Measurements from ENCODE around the gene SINHCAF.
"Not testable (repeated sequence)": the region's sequence is repeated elsewhere in the genome, so short reads cannot be mapped to it uniquely, and the experiment has no call there.

SINHCAF gene

DNA sequence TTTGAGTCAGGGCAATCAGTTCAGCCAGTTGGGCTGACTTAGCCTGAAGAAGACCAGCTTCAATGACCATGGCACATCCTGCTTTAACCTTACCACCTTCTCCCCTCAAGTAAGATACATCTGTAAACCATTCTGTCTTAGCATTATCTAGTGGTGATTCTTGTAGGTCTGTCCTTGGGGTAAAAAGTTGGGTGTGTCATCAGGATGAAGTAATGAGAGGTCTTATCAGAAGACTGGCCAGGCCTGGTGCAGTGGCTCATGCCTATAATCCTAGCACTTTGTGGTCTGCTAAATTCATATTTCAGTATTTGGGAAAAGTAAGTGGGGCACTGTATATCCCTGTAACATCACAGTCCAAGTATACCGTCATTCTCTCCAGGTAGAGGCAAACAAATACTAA is 19.1 kb downstream of the SINHCAF start:
- no peak for DNase-seq

DNA sequence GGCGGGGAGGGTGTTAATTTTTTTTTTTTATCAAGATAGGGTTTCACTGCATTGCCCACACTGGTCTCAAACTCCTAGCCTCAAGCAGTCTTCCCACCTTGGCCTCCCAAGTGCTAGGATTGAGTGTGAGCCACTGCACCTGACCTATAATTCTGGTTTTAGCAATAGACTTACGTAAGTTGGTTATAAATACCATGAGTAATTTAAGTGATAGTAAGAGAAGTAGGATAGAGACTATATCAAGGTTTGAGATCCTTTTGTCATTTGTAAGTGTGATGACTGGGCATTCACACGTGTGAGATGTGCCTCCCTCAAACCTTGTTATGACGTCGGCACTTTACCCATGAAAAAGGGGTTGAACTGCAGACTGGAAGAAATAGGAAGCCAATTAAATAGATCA is 22.5 kb downstream of the SINHCAF start:
- no peak for DNase-seq

DNA sequence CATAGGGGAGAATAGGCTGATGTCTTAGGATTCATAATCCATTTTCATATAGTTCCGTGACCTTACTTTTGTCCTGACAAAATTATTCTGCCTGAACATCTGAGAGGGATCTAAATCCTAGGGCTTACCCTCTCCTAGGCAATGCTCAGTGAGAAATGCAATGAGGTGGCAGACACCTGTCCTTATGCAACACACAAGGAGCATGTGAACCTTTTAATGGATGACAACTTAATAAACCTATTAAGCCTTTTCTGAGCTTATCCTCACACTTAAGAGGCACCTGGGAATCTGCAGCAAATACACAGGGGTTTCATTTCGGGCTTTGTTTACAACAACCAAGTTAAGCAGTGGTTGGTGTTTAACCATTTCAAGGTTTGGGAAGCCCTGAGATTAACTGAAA is 24.6 kb downstream of the SINHCAF start:
- no peak for DNase-seq

DNA sequence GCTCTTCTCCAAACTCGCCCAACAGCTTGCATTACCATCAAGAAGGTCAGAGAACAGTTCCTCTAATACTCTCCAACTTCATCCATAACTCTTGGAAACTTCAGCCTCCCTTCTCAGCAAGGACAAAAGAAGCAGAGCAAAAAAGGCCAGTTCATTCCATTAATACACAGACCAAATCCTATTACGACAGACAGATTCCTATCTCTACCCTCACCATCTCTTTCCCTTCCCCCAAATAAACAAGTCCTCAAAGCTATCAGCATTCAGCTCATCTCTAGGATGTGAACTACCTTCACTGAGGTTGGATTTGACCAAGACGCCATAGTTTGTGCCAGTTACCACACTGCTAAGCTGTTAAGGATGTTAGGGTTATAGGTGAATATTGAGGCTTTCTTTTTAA is 25.2 kb downstream of the SINHCAF start:
- DNase-seq = no peak

DNA sequence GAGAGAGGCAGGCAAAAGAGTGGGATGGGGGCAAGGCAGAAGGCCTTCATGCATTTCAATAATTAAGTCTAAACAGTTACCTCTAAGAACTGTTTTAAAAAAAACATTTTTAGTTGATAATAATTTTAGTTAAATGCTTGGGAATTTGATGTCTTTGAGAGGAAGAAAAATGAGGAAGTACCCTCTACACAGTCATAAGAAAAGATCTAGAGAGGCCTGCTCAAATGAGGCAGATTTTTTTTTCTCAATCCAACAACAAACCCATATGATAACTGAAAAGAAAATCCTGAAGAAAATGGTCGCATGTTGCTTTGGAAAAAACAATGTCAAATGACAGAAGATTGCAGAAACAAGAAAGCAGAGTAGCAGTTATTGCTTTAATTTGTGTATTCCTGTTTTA is 25.6 kb downstream of the SINHCAF start:
- DNase-seq = no peak

DNA sequence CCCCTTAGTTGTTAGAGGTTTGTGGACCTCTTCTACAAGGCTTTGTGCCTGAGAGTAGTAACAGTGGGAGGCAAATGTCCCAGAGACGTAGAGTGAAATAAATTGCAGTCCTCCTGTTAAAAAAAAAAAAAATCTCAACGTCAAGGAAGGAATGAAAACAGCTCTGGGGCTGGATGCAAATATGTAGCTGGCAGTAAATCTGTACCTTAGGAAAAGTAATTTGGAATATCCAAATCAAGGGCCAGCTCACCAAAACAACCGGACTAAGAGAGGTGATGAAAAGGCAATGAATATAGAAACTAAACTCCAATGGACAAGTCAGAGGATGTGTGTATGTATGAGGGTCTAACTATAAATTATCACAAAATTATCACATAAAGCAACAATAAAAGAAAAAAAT is 27.0 kb downstream of the SINHCAF start:
- no peak for DNase-seq

DNA sequence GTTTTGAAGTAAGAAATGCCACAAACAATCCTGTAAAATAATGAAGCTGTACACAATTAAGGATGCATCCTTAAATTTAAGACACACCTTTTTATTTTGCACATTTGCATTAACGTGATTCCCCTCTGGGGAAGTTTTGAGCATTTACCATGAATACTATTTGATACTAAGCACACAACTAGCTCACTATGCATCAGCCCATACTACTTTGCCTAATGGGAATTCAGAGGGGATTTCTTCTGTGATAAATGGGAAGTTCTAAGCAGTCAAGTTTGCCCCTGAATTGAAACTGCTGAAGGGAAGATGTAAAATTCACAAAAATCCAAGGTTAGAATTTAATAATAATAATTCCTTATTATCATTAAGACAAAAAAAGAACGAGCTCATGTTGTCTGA is 27.4 kb downstream of the SINHCAF start:
- DNase-seq = no peak

DNA sequence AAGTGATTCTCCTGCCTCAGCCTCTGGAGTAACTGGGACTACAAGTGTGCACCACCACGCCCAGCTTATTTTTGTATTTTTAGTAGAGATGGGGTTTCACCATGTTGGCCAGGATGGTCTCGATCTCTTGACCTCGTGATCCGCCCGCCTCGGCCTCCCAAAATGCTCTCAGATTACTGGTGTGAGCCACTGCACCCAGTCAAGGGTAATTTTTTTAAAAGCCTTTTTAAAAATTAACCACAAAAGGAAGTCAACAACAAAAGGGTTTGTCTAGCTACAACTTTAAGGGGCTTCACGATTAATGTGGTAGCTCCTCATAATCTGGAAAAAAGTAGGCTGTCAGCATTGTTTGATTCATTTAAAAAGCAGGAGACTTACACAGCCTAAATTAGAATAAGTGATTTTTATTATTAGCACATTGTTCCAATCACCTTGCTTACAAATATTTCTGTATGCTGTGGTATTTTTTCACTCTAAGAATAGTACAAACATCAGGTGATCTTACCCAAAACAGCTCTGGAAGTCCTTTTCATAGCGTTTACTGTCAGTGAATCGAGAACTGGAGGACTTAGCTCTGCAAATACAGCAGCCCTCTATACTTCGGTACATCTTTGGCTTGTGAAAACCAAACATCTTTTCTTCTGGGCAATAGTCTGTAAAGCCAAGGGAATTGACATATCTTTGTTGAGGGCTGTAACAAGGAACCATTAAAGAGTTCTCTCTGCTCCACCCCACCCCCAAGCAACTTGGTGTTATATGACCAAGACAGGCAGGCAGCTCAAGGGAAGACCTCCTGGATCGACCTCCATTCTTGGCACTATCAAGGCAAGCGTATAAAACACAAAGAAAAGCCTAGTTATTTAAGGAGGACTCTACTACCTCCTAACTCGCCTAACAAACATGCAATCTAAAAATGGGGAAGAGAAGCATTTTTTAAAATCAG is 28.1 kb downstream of the SINHCAF start:
- no peak for DNase-seq

DNA sequence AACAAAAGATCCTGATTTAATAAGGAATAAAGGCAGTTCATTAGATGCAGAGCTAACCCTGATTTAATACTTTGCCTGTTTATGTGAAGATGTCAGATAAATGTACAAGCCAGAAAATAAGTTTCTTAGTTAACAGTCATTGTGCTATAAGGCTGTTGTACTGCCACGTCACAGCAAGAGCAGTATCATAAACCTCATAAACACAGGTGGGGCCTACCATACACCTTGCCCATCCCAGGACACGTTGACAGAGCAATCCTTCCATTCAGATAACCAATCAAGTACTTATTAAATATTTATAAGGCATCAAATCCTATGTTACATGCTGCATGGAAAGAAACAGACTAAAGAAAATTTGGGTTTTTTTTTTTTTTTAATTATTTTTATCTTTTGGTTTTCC is 36.5 kb downstream of the SINHCAF start:
- DNase-seq = no peak

DNA sequence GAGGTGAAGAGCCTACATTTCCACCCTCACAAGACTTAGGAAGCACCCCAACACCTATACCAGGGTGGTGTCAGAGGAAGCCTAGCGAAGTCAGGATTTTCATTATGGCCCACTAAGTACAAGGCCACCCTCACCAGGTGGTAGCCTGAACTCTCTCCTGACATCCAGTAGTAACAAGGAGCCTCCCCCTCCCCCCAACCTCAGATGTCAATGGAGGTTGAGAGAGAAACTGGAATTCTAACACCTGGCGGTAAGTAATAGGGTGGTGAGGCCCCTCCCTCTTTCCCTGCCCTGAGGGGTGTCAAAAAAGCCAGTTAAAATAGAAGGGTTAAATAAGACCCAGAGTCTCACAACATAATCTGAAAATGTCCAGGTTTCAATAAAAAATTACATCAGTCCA is 37.6 kb downstream of the SINHCAF start:
- no peak for DNase-seq

DNA sequence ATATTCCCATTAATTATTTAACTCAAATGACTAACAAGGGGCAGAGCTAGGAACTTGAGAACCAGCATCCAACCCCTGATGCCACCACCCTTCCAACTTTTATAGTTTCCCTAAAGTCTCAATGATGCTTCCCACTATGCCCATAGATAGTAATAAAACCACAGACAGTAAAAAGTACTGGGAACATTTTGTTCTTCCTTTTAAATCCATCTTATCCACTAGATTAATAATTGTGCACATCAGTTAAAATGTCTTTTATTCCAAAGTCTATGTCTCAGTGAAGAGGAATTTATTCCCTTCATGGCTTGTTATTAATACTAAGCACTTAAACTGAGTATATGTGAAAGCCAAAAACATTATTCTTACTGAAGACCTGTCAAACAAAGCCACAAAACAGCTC is 45.8 kb downstream of the SINHCAF start:
- DNase-seq = no peak

DNA sequence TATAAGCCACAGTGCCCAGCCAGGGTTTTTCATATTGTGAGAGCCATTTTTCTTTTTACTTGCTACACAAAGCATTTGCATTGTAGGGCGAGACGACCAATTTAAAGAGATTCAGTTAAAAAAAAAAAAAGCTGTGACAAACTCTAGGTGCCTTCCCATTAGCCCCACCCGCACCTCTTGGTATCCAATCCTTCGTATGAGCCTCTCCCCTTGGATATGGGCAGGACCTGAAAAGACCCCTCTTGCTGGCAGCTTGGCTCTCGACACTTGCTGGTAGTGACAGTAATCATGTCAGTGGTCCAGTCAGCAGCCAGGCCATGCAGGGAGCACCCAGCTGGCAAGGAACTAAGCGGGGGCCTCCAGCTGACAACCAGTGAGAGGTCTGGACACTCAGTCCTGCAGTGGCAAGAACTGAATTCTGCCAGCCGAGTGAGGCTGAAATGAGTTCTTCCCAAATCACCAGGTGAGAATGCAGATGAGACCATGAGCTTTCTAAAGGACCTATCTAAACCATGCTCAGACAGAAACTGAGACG is 46.5 kb downstream of the SINHCAF start:
- no peak for DNase-seq

DNA sequence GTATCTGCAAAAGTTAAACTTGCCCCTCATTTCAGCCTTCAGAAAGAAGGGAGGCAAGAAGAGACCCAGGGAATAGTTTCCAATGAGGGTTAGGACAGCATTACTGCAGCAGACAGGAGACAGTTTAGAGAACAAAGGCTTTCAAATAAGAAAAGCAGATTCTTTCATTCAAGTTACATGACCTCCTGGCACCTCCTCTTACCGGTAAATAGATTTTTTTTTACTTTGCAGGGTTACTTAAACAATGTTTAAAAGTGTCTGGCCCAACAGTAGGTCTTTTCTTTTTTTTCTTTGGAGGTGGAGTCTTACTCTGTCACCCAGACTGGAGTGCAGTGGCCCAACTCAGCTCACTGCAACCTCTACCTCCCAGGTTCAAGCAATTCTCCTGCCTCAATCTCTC is 47.1 kb downstream of the SINHCAF start:
- no peak for DNase-seq

DNA sequence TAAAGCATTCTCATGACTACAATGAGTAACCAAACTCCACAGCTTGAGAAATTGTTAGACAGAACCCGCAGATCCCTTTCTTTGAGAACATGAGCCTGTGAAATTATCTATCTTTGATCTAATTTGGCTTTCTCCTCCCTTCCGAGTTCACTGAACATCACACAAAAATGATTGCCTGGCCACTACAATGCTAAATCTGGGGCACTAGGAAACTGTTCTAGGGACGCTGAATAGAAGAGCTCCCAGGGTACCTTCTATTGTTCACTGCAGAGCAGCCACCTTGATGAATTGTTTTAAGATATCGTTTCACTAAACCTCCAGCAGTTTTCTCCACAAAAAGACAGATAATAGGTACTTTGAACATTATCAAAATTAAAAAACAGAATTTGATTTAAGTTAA is 47.5 kb downstream of the SINHCAF start:
- no peak for DNase-seq

DNA sequence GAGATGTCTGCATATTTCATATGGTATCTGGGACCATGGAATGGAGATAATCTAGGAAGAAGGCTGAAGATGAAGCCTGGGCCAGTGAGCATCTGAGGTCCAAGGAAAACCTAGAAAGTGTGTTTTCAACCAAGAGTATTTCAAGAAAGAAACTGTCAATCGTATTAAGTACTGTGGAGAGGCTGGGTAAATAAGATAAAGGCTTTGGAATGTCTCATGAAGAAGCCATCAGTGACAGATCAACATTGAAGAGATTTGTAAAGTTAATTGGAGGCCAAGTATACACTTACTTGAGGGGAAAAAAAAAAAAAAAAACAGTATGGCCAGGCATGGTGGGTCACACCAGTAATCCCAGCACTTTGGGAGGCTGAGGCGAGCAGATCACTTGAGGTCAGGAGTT is 48.9 kb downstream of the SINHCAF start:
- DNase-seq = no peak

DNA sequence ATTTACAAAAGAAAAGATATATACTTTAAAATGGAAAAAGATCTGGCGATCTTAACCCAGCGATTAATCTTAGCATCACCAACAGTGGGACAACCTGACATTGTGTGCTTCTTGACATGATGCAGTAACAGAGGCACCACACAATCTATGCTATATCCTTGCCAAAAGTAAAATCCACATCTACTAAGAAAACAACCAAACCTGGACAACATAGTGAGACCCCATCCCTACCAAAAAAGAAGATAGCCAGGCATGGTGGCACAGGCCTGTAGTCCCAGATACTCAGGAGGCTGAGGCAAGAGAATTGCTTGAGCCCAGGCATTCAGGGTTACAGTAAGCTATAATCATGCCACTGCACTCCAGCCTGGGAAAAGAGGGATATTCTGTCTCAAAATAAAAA is 50.5 kb downstream of the SINHCAF start:
- no peak for DNase-seq

DNA sequence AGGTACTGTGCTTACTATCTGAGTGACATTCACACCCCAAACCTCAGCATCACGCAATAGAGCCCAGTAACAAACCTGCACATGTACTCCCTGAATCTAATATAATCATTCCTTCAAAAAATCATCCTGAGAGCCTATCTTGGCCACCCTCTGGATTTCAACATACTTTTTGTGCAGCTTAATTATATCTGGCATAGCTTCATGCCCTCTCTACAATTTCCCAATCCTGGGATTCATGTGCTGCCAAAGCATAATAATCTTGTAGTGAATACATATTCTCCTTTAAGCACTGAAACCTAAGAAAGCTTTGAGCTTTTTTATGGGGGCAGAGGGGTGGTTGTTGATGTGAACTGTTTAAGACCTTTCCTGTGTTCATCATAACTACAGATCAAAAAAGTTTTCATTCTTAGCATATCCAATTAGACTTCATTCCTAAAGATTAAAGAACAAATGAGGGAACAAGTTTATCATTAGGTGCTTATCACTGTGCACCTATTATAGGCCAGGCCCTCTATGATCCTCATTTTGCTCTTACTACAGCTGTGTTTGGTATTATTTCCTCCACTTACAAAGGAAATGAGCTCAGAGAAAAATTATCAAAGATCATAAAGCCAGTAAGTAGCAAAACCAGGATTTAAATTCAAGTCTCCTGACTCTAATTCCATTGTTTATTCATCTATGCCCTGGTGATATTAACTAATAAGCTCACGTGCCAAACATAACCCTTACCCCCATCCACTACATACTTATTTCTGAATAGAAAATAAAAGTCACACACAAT is 51.2 kb downstream of the SINHCAF start:
- no peak for DNase-seq

DNA sequence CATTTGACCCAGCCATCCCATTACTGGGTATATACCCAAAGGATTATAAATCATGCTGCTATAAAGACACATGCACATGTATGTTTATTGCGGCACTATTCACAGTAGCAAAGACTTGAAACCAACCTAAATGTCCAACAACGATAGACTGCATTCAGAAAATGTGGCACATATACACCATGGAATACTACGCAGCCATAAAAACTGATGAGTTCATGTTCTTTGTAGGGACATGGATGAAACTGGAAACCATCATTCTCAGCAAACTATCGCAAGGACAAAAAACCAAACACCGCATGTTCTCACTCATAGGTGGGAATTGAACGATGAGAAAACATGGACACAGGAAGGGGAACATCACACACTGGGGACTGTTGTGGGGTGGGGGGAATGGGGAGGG is 52.2 kb downstream of the SINHCAF start:
- DNase-seq = not testable (repeated sequence)

DNA sequence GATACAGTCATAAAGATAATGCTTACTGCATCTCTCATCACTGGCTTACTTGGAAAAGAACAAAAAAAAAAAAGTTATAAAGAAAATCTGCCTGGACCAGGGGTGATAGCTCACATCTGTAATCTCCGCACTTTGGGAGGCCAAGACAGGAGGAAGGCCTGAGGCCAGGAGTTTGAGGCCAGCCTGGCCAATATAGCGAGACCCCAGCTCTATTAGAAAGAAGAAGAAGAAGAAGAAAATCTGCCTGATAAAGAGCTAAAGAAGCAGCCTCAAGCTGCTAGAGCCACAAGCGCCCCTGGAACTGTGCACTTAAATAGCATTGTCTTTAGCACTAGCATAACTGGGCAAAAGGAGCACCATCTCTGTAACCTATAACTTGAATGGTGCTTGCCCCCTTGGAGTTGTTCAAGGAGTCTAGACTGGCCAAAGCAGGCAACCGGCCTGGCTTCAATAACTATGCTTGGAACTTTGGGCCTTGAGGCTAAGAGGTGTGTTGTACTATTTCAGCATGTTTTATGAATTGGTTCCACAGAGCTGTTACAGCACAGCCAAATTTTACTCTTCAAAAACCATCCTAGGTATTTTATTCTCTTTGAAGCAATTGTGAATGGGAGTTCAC is 53.2 kb downstream of the SINHCAF start:
- DNase-seq = no peak

DNA sequence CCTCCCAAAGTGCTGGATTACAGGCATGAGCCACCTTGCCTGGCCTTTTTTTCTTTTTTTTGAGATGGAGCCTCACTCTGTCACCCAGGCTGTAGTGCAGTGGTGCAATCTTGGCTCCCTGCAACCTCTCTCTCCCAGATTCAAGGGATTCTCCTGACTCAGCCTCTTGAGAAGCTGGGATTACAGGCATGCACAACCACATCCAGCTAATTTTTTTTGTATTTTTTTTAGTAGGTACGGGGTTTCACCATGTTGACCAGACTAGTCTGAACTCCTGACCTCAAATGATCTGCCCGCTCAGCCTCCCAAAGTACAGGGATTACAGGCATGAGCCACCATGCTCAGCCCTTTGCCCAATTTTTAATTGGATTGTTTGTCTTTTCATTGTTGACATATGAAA is 58.0 kb downstream of the SINHCAF start:
- no peak for DNase-seq

DNA sequence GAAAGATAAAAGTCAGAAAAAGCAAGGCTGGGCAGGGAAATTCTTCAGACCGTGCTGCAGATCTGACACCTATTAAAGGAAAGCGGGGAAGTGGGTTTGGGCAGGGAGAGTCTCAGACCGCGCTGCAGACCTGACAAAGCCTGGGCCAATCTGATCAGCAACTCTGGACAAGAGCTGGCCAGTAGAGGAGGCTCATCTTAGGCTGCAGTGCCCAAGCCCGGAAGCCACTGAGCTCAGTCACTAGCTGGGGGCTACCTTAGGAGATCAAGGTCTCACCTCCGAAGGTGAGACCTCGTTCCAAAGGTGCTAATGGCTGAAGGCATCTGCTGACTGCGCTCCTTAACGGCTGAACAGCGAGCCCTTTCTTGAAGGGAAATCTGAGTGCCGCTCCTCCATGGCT is 60.2 kb downstream of the SINHCAF start:
- no peak for DNase-seq

DNA sequence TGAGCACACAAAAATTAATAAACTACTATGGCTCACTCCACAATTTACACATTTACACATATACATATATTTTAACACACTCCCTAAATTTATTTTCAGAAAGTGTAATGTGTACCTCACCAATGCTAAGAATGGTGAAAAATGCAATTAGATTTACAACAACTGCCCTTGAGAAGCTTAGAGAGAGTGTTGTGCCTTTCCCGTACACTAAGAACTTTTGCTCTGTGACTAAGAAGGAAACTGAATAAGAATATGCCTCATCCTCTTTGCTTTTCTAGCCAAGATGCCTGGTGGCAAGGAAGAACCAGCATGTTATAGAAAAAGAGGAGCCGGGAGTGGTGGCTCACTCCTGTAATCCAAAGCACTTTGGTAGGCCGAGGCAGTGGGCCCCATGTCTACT is 62.3 kb downstream of the SINHCAF start:
- DNase-seq = no peak

DNA sequence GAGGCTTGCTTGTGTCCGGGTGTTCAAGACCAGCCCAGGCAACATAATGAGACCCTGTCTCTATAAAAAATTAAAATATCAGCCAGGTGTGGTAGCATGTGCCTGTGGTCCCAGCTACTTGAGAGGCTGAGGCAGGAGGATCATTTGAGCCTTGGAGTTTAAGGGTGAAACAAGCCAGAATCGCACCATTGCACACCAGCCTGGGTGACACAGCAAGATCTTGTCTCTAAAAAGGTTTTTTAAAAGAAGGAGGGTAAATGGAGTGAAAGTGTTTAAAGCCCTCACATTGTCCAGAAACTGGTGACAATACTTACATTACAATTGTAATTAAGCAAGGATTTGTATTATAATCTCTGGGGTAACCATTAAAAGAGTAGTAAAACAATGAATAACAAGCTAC is 64.2 kb downstream of the SINHCAF start:
- no peak for DNase-seq

DNA sequence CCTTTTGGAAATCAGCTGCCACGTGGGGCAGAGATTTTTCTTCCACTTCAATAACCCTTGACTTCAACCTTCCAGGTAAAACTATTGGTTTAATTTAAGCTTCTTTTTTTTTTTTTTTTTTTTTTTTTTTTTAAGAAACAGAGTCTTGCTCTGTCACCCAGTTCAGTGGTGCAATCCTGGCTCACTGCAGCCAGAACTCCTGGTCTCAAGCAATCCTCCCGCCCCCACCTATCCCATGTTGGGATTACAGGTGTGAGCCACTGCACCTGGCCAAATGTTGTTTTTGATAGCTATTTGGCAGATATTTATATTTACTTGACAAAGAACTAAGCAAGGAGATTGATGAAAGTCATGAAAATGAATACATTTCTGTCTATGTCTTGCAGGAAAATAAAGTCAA is 65.1 kb downstream of the SINHCAF start:
- no peak for DNase-seq

Data from NCI-H345 (cell line).